ENCODE data around the gene TAF5.
A peak's percentile ranks its signal among the peaks of the same experiment; 100 is the strongest.
"Not testable (repeated sequence)": the region's sequence is repeated elsewhere in the genome, so short reads cannot be mapped to it uniquely, and the experiment has no call there.

Gene TAF5

GRCh38 chr10:103367782-103368518 lies at the start of gene TAF5:
TSS of gene TAF5 (plus strand) at chr10:103367976. CDS start at chr10:103367990, 14 bp downstream.
- DNase-seq (ENCODE audit: low read depth): peak; percentile 70

GRCh38 chr10:103327906-103328305 lies 39.9 kb upstream of the TAF5 start:
- DNase-seq (ENCODE audit: low read depth): no peak

GRCh38 chr10:103333934-103334520 lies 33.7 kb upstream of the TAF5 start:
- DNase-seq (ENCODE audit: low read depth): no peak

- no peak for DNase-seq (ENCODE audit: low read depth)
Observed at GRCh38 chr10:103334567-103334966, 33.2 kb upstream of the TAF5 start.

GRCh38 chr10:103336370-103336769 lies 31.4 kb upstream of the TAF5 start:
- no peak for DNase-seq (ENCODE audit: low read depth)

GRCh38 chr10:103350175-103350516 lies 17.6 kb upstream of the TAF5 start:
- DNase-seq (ENCODE audit: low read depth): no peak

GRCh38 chr10:103350517-103351260 lies 17.1 kb upstream of the TAF5 start, which contains the start of gene PCGF6:
TSS of gene PCGF6 (minus strand) at chr10:103351140. CDS start at chr10:103351066, 74 bp downstream.
- DNase-seq (ENCODE audit: low read depth): peak; percentile 58

- no peak for DNase-seq (ENCODE audit: low read depth)
Observed at GRCh38 chr10:103353281-103353680, 14.5 kb upstream of the TAF5 start.

GRCh38 chr10:103354567-103354966 lies 13.2 kb upstream of the TAF5 start:
- not testable (repeated sequence) for DNase-seq (ENCODE audit: low read depth)

GRCh38 chr10:103355906-103356599 lies 11.7 kb upstream of the TAF5 start:
- DNase-seq (ENCODE audit: low read depth): no peak

GRCh38 chr10:103359493-103359892 lies 8.3 kb upstream of the TAF5 start:
- not testable (repeated sequence) for DNase-seq (ENCODE audit: low read depth)

- not testable (repeated sequence) for DNase-seq (ENCODE audit: low read depth)
Observed at GRCh38 chr10:103360791-103361190, 7.0 kb upstream of the TAF5 start.

GRCh38 chr10:103367379-103367781 lies 396 bp upstream of the TAF5 start:
- DNase-seq (ENCODE audit: low read depth): no peak

- no peak for DNase-seq (ENCODE audit: low read depth)
Observed at GRCh38 chr10:103373544-103373943, 5.8 kb downstream of the TAF5 start.

- no peak for DNase-seq (ENCODE audit: low read depth)
Observed at GRCh38 chr10:103374263-103374662, 6.5 kb downstream of the TAF5 start.

- DNase-seq (ENCODE audit: low read depth): no peak
Observed at GRCh38 chr10:103382769-103383168, 15.0 kb downstream of the TAF5 start.

- no peak for DNase-seq (ENCODE audit: low read depth)
Observed at GRCh38 chr10:103394180-103394579, 26.4 kb downstream of the TAF5 start.

- no peak for DNase-seq (ENCODE audit: low read depth)
Observed at GRCh38 chr10:103395754-103396066, 27.9 kb downstream of the TAF5 start.

- peak; percentile 92 for DNase-seq (ENCODE audit: low read depth)
Observed at GRCh38 chr10:103396067-103396788, 28.5 kb downstream of the TAF5 start, which contains the start of the genes ATP5MK and PDCD11. TSS of gene ATP5MK (minus strand) at chr10:103396475. CDS start at chr10:103392457, 4,018 bp downstream. TSS of gene PDCD11 (plus strand) at chr10:103396626. CDS start at chr10:103398427, 1,801 bp downstream.

- DNase-seq (ENCODE audit: low read depth): no peak
Observed at GRCh38 chr10:103396789-103397087, 29.0 kb downstream of the TAF5 start.

GRCh38 chr10:103397191-103397825 lies 29.5 kb downstream of the TAF5 start:
- DNase-seq (ENCODE audit: low read depth): no peak

All from stimulated activated CD8-positive, alpha-beta memory T cell treated with anti-CD3 and anti-CD28 coated beads, Interleukin-7, amount 100 ng/mL, for 24 hours (primary cell).